ENCODE results near the gene BLCAP.

The BLCAP gene

DNA sequence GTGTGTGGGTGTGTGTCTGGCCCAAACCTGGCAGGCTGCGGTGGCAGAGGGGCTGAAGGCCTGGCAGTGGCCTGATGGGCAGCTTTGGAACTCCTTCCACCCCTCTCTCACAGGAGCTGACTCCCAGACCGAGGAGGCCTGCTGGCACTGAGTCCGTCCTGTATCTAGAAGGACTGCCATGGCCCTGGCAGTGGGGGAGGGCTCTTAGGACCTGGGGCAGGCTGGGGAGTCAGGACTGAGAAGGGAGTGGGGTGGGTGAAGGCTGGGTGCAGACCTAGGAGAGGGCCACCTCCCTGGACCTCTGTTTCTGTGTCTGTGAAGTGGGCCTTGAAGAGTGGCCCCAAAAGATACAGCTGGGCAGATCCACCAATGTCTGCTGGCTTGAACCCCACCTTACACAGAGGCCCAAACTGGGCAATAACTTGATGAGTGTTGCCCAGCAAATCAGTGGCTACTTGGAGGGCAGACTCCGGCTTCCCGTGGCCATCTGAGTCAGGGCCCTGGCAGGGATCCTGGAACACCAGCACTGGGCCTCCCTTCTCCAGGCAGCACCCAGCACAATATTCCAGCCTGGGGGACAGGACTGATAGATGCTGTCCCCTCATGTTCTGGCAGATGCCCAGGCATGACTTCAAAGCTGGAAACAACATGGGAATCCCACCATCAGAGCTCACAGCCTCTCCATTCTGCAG, 46.7 kb upstream of the BLCAP start:
- no peak overlapping the region for H2BK5ac ChIP-seq (ENCODE audit: low read depth, low read length, poor library complexity, severe bottlenecking)
- no peak overlapping the region for H4K91ac ChIP-seq (ENCODE audit: low read length)
- no peak overlapping the region for H3K14ac ChIP-seq (ENCODE audit: low read length in 2 of 2)
- H4K8ac ChIP-seq (ENCODE audit: low read length), result no peak overlapping the region
- H3K23ac ChIP-seq (ENCODE audit: low read length in 2 of 2), result no peak overlapping the region
- no peak overlapping the region for H2AK5ac ChIP-seq (ENCODE audit: low read length, severe bottlenecking)
- no peak overlapping the region for H3K9ac ChIP-seq (ENCODE audit: low read length)
- no peaks in the 10 kb centered on the region for H3K79me1 ChIP-seq (replicated peaks; ENCODE audit: low read length, poor library complexity, severe bottlenecking)
- H2BK15ac ChIP-seq (ENCODE audit: low read depth, poor library complexity, severe bottlenecking), result no peak overlapping the region
- H3K18ac ChIP-seq (ENCODE audit: low read depth in 1 of 2, low read length in 2 of 2), result no peak overlapping the region
- no peaks in the 10 kb centered on the region for H3K9me3 ChIP-seq (ENCODE audit: control insufficient read depth, low read length)
- DNase-seq, result no peak
- H2AFZ ChIP-seq (ENCODE audit: low read depth, low read length), result no peak overlapping the region
- peaks cover 27 to 54% of the 10 kb centered on the region in 2 experiments for H3K27me3 ChIP-seq (ENCODE audit: control insufficient read depth in 1 of 2, insufficient read depth in 1 of 2, low read length in 2 of 2)
- WGBS, result 83% methylated on average over 4 of the region's 5 CpGs
- no peak overlapping the region for H3K4ac ChIP-seq (ENCODE audit: low read depth in 1 of 2, low read length in 2 of 2)
- no peak overlapping the region for H3K4me2 ChIP-seq (ENCODE audit: low read length, poor library complexity, severe bottlenecking)
- no peaks in the 10 kb centered on the region for H3K4me1 ChIP-seq (ENCODE audit: control insufficient read depth, insufficient read depth, low read depth, low read length)
- H3K36me3 ChIP-seq (ENCODE audit: control insufficient read depth in 1 of 2, insufficient read depth in 2 of 2, low read depth in 1 of 2, low read length in 2 of 2), result no peaks in the 10 kb centered on the region
- H2BK120ac ChIP-seq (ENCODE audit: low read depth, low read length), result no peak overlapping the region
- H2BK12ac ChIP-seq (ENCODE audit: low read length in 2 of 2), result no peak overlapping the region
- H3K4me3 ChIP-seq (ENCODE audit: insufficient read depth in 1 of 2, low read depth in 1 of 2, low read length in 2 of 2), result no peak overlapping the region
- H3K27ac ChIP-seq (ENCODE audit: low read length, poor library complexity, severe bottlenecking), result no peak overlapping the region

DNA sequence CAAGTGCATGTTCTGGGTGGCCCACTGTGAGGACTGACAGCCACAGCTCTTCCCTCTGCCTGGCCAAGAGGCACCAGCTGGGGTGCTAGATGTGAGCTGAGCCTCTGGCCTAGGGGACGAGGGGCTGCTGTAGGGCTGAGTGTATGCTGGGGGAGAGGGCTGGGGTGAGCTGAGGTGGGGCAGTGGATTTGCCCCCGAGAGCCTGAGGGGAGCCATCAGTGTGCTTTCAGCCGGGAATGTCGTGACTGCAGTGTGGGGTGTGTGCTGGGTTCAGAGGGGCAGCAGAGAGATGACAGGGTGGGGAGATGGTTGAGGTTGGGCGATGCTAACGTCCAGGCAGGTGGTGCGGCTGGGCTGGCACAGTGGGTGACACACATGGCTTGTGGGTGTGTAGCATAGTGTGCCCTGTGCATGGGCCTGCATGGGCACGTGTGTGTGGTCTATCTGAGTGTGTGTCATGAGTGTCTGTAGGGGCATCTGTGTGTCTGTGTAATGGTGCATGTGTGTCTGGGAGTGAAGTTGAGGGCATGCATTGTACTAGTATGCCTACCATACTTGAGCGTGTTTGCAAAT, 46.0 kb upstream of the BLCAP start:
- no peak overlapping the region for H2BK5ac ChIP-seq (ENCODE audit: low read depth, low read length, poor library complexity, severe bottlenecking)
- no peak overlapping the region for H3K4me3 ChIP-seq (ENCODE audit: insufficient read depth in 1 of 2, low read depth in 1 of 2, low read length in 2 of 2)
- 67% methylated on average over 9 of the region's 9 CpGs for WGBS

DNA sequence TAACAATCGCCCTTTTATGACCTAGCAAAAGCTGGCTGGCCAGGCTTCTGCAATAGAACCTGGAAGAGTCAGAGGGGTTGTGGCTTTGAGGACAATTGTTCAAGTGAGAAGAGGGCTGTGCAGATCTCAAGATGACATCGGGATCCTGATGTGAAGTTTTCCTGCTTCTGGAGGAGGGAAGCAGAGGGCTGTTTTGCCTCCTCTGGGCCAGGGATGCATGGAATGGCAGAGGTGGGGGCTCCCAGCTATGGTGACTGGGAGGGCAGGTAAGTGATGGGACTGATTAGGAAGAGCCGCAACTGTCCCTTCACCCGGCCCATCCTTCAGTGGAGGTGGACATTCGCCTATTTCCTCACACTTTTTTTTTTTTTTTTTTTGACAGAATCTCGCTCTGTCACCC, 43.4 kb upstream of the BLCAP start:
- H3K9me3 ChIP-seq (ENCODE audit: control insufficient read depth, low read length), result no peaks in the 10 kb centered on the region
- H2BK120ac ChIP-seq (ENCODE audit: low read depth, low read length), result no peak overlapping the region
- no peaks in the 10 kb centered on the region for H3K4me1 ChIP-seq (ENCODE audit: control insufficient read depth, insufficient read depth, low read depth, low read length)
- H3K9ac ChIP-seq (ENCODE audit: low read length), result no peak overlapping the region
- H2BK12ac ChIP-seq (ENCODE audit: low read length in 2 of 2), result no peak overlapping the region
- no peak overlapping the region for H2BK15ac ChIP-seq (ENCODE audit: low read depth, poor library complexity, severe bottlenecking)
- 93% methylated on average over 6 of the region's 6 CpGs for WGBS
- H4K91ac ChIP-seq (ENCODE audit: low read length), result no peak overlapping the region
- no peak for DNase-seq
- H3K18ac ChIP-seq (ENCODE audit: low read depth in 1 of 2, low read length in 2 of 2), result no peak overlapping the region
- no peaks in the 10 kb centered on the region for H3K36me3 ChIP-seq (ENCODE audit: control insufficient read depth in 1 of 2, insufficient read depth in 2 of 2, low read depth in 1 of 2, low read length in 2 of 2)
- H3K14ac ChIP-seq (ENCODE audit: low read length in 2 of 2), result no peak overlapping the region
- H3K79me1 ChIP-seq (replicated peaks; ENCODE audit: low read length, poor library complexity, severe bottlenecking), result no peaks in the 10 kb centered on the region
- H3K23ac ChIP-seq (ENCODE audit: low read length in 2 of 2), result no peak overlapping the region
- H3K4me2 ChIP-seq (ENCODE audit: low read length, poor library complexity, severe bottlenecking), result no peak overlapping the region
- peak overlapping the region; percentile 36 for H4K8ac ChIP-seq (ENCODE audit: low read length)
- H3K4me3 ChIP-seq (ENCODE audit: insufficient read depth in 1 of 2, low read depth in 1 of 2, low read length in 2 of 2), result no peak overlapping the region
- peaks cover 47 to 61% of the 10 kb centered on the region in 2 experiments for H3K27me3 ChIP-seq (ENCODE audit: control insufficient read depth in 1 of 2, insufficient read depth in 1 of 2, low read length in 2 of 2)
- H2AK5ac ChIP-seq (ENCODE audit: low read length, severe bottlenecking), result no peak overlapping the region
- H2BK5ac ChIP-seq (ENCODE audit: low read depth, low read length, poor library complexity, severe bottlenecking), result no peak overlapping the region
- no peak overlapping the region for H3K4ac ChIP-seq (ENCODE audit: low read depth in 1 of 2, low read length in 2 of 2)
- H3K27ac ChIP-seq (ENCODE audit: low read length, poor library complexity, severe bottlenecking), result no peak overlapping the region
- no peak overlapping the region for H2AFZ ChIP-seq (ENCODE audit: low read depth, low read length)

More for the DNA sequence above, 46.0 kb upstream of the BLCAP start:
- Histone ChIP-seq H3K4me2 (ENCODE audit: low read length, poor library complexity, severe bottlenecking) (no peak overlapping the region), H4K8ac (ENCODE audit: low read length) (no peak overlapping the region), H3K27me3 (ENCODE audit: control insufficient read depth in 1 of 2, insufficient read depth in 1 of 2, low read length in 2 of 2) (peaks cover 30 to 54% of the 10 kb centered on the region in 2 experiments), H3K18ac (ENCODE audit: low read depth in 1 of 2, low read length in 2 of 2) (no peak overlapping the region), H3K36me3 (ENCODE audit: control insufficient read depth in 1 of 2, insufficient read depth in 2 of 2, low read depth in 1 of 2, low read length in 2 of 2) (no peaks in the 10 kb centered on the region), H2BK120ac (ENCODE audit: low read depth, low read length) (no peak overlapping the region), H2AFZ (ENCODE audit: low read depth, low read length) (no peak overlapping the region), H3K9me3 (ENCODE audit: control insufficient read depth, low read length) (no peaks in the 10 kb centered on the region), H2AK5ac (ENCODE audit: low read length, severe bottlenecking) (no peak overlapping the region), H3K4ac (ENCODE audit: low read depth in 1 of 2, low read length in 2 of 2) (no peak overlapping the region), H2BK15ac (ENCODE audit: low read depth, poor library complexity, severe bottlenecking) (no peak overlapping the region), H3K9ac (ENCODE audit: low read length) (no peak overlapping the region), H3K14ac (ENCODE audit: low read length in 2 of 2) (peak overlapping the region in 1 of 2 experiments; percentile 44), H3K4me1 (ENCODE audit: control insufficient read depth, insufficient read depth, low read depth, low read length) (no peaks in the 10 kb centered on the region), H2BK12ac (ENCODE audit: low read length in 2 of 2) (no peak overlapping the region), H4K91ac (ENCODE audit: low read length) (no peak overlapping the region), H3K79me1 (replicated peaks; ENCODE audit: low read length, poor library complexity, severe bottlenecking) (no peaks in the 10 kb centered on the region), H3K23ac (ENCODE audit: low read length in 2 of 2) (no peak overlapping the region), H3K27ac (ENCODE audit: low read length, poor library complexity, severe bottlenecking) (no peak overlapping the region)
- DNase-seq, result no peak

DNA sequence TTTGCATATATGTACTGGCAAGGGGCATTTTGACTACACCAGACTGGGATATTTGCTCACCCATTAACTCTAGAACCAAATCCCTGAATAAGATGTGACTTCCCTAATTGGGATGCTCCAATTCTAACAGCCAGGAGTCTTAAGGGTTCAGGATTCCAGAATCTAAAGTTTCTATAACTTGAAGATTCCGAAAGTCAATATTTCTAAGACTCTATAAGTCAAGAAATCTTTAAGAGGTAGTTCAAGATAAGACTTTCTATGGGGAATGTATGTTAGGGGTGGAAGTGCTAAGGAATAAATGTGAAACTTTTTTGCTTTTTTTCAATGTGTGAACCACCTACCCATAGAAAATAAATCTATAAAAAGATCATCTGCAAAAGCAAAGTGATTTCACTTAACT, 42.7 kb upstream of the BLCAP start:
- no peak overlapping the region for H3K14ac ChIP-seq (ENCODE audit: low read length in 2 of 2)
- no peaks in the 10 kb centered on the region for H3K9me3 ChIP-seq (ENCODE audit: control insufficient read depth, low read length)
- no peaks in the 10 kb centered on the region for H3K36me3 ChIP-seq (ENCODE audit: control insufficient read depth in 1 of 2, insufficient read depth in 2 of 2, low read depth in 1 of 2, low read length in 2 of 2)
- no peak overlapping the region for H3K4me2 ChIP-seq (ENCODE audit: low read length, poor library complexity, severe bottlenecking)
- H3K27ac ChIP-seq (ENCODE audit: low read length, poor library complexity, severe bottlenecking), result no peak overlapping the region
- no peak overlapping the region for H4K8ac ChIP-seq (ENCODE audit: low read length)
- peaks cover 2% of the 10 kb centered on the region for H3K4me1 ChIP-seq (ENCODE audit: control insufficient read depth, insufficient read depth, low read depth, low read length)
- no peak overlapping the region for H4K91ac ChIP-seq (ENCODE audit: low read length)
- no peak for DNase-seq
- no peak overlapping the region for H2BK5ac ChIP-seq (ENCODE audit: low read depth, low read length, poor library complexity, severe bottlenecking)
- H2BK120ac ChIP-seq (ENCODE audit: low read depth, low read length), result no peak overlapping the region
- H3K27me3 ChIP-seq (ENCODE audit: control insufficient read depth in 1 of 2, insufficient read depth in 1 of 2, low read length in 2 of 2), result peaks cover 50 to 63% of the 10 kb centered on the region in 2 experiments
- H2BK12ac ChIP-seq (ENCODE audit: low read length in 2 of 2), result no peak overlapping the region
- no peak overlapping the region for H3K4me3 ChIP-seq (ENCODE audit: insufficient read depth in 1 of 2, low read depth in 1 of 2, low read length in 2 of 2)
- no peak overlapping the region for H2BK15ac ChIP-seq (ENCODE audit: low read depth, poor library complexity, severe bottlenecking)
- WGBS, result no CpG with 5 or more reads among the region's 1 CpG
- no peak overlapping the region for H2AFZ ChIP-seq (ENCODE audit: low read depth, low read length)
- H3K79me1 ChIP-seq (replicated peaks; ENCODE audit: low read length, poor library complexity, severe bottlenecking), result no peaks in the 10 kb centered on the region
- H2AK5ac ChIP-seq (ENCODE audit: low read length, severe bottlenecking), result no peak overlapping the region
- H3K23ac ChIP-seq (ENCODE audit: low read length in 2 of 2), result no peak overlapping the region
- H3K4ac ChIP-seq (ENCODE audit: low read depth in 1 of 2, low read length in 2 of 2), result no peak overlapping the region
- no peak overlapping the region for H3K9ac ChIP-seq (ENCODE audit: low read length)
- H3K18ac ChIP-seq (ENCODE audit: low read depth in 1 of 2, low read length in 2 of 2), result no peak overlapping the region
